Camera-type eye (tissue), 1 donor: ENCODE data around the gene ARHGEF38. TPM values are rescaled to one million over a fixed set of nuclear protein-coding genes. Genes with fewer than 3 reads are reported as not detected.

Experiments
- total RNA-seq: library from RNA; depleted of rRNA; stranded (reverse); fragments of >200 nt; gene quantifications from one replicate; pipeline ENCODE4 v1.2.3, GENCODE V29; 2014

The ARHGEF38 gene
- 0.55 TPM for total RNA-seq

GRCh38 chr4:105551965-105552746 is at the start of gene ARHGEF38:
ARHGEF38 (plus strand) TSS chr4:105552620; CDS start chr4:105552766, 146 bp downstream.

GRCh38 chr4:105708181-105709080 is 156.0 kb downstream of the ARHGEF38 start, which contains the start of the genes GSTCD and INTS12:
GSTCD (plus strand) TSS chr4:105708784; CDS start chr4:105717614, 8,830 bp downstream.
INTS12 (minus strand) TSS chr4:105708689; CDS start chr4:105700005, 8,684 bp downstream.

Other genes with a start within 250 kb of the ARHGEF38 start
- 112 TPM for gene PPA2, start 78.6 kb upstream of the ARHGEF38 start, total RNA-seq
- gene INTS12, start 156.1 kb downstream of the ARHGEF38 start, total RNA-seq = 27.9 TPM
- 38.1 TPM for gene GSTCD, start 156.2 kb downstream of the ARHGEF38 start, total RNA-seq